ACHN (cell line): ENCODE measurements around the gene MCTP1.
"Not testable (repeated sequence)": the region's sequence is repeated elsewhere in the genome, so short reads cannot be mapped to it uniquely, and the experiment has no call there.

Experiments
- DNase-seq: peaks from one replicate; pipeline ENCODE4 v3.0.0-alpha.2; 2015
- in situ Hi-C: cut with HindIII; loops from 2 replicates; pipeline ENCODE4 v1.10.0; 2017; ENCODE audit warnings: low sequenced_read_pairs, low pct_ligation_motif_present, low pct_unique_long_range_greater_than_20kb

MCTP1 gene

DNA sequence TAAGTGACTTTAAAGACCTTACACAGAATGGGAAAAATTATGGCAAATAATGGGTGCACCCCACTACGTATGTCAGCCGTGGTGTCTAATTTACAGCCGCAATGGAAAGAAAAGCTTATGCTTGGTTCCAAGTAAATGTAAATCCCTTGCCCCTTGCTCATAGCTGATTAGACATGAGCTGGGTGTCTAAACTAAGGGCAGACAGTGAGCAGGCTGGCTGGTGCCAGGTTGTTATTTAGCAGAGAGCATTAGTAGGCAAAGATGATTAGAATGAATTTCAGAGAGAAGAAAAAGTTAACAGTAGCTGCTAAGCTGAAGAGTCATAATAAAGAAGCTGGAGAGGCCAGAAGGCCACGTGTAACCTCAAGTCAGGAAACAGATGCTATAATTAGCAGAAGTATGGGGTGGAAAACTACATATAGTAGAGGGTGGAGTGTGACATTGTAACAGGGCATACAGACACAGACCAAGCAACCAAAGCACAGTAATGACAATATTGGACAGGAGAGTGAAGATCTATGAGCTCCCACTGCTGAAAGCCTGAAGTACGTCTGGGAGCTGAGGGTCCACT is 257.7 kb downstream of the MCTP1 start:
- no peak for DNase-seq
- in situ Hi-C loops, result no loop called here

DNA sequence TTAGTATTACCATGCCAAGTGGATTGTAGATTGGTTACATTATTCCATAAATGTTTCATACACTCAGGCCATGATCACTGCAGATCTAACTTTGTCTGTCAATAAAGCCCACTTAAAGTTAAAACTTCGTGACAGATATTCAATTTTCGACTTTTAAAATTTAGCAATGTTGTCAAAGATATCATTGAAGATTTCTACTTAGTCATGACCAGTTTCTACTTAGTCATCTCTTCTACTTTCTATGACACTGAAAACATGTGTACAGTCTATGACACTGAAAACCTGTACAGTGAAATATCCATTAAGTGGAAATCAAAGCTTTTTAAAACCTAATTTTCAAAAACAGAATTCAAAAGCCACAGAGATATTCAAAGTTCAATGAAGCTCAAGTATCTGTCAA is 258.2 kb downstream of the MCTP1 start:
- DNase-seq, result no peak
- in situ Hi-C loops, result no loop called here

DNA sequence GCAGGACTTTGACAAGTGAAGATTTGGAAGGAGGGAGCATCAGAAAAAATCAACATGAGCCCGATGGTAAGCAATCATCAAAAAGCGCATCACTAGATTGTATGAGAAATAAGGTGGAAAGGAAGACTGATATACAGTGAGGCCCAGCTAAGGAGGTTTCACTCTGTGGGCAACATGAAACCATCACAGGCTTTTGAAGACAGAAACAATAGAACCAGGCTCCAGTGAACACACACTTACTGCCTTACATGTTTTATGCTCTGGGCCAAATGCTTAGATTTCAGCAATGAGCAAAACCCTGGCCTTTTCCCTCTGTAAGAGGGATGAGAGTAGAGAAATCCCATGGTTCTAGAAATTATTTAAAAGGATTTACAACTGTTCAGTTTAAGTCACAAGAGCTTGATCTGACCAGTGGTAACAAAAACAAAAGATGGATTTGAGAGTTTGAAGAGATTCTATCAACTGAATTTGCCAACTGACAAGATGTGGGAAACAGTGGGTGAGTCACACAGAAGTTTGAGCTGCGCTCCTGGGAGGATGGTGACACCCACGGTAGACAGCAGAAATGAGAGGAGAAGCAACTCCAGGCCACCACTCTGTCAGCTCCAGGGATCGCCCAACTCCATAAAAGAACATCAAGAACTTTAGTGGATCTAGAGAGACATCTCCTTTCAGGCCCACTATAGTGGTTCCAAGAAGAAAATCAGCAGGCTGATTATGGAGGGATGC is 261.8 kb downstream of the MCTP1 start:
- in situ Hi-C loops, result no loop called here
- DNase-seq, result peak; percentile 9

DNA sequence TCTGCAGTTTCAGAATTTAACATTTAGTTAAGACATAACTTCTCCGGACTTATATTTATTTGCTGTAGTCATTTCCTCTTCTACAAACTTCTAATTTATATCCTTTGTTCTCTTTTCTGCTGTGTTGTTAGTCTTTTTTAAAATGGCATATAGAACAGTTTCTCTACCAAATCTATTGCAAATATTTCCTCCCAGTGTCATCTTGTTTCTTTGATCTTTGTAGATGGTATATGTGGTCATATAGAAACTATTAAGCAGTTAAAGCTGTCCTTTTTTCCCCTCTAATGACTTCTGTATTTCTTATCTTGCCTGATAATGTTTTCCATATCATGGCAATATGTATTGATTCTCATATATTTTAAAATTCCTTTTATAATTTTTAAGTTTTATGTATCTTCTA is 264.5 kb downstream of the MCTP1 start:
- DNase-seq, result no peak
- in situ Hi-C loops, result no loop called here

DNA sequence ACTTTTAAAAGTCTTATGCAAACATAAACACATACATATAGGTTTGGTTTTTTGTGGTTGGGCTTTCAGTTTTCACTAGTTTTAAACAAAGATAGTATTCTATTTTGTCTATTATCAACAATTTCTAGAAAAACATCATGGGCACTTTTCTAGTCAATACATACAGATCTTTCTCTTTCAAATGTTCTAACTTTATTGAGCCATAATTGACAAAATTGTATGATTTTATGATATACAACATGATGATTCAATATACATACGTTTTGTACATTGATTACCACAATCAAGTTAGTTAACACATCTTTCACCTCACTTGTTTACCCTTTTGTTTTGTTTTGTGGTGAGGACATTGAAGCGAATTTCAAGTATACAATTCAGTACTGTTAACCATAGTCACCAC is 265.9 kb downstream of the MCTP1 start:
- DNase-seq, result no peak
- in situ Hi-C loops, result no loop called here

DNA sequence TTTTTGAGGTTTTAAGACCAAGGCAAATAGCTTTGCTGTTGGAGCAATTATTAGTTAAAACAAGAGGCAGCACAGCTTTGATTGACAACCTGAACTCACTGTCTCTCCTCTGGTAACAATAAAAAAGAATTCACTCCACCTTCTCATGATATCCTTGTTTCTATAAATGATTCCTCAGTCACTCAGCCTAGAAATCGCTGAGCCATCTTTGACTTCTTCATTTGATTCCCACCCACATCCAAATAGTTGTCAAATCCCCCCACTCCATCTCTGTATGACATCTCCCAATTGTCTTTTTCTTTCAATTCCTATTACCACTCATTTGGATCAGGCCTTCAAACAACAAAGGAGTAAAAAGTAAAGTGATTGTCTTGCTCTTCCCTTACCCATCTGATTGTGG is 266.4 kb downstream of the MCTP1 start:
- in situ Hi-C loops, result no loop called here
- DNase-seq, result no peak

DNA sequence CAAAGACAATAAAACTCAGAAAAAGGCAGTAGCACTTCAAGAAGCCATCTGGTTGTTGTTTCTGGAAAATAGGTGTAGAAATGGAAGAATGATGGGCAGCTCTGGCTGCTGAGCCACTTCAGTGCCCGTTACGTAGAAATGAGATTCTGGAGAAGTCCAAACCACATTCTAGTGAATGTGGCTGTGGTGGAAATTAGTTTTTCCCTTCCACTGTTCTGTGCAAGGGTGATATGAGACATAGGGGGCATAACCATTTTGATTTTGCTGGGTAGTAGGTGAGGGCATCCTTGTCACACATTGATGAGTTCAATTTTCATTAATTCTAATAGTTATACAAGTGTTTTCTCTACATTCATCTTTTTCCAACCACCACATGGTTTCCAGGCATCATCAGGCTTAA is 275.1 kb downstream of the MCTP1 start:
- in situ Hi-C loops, result no loop called here
- DNase-seq, result no peak

DNA sequence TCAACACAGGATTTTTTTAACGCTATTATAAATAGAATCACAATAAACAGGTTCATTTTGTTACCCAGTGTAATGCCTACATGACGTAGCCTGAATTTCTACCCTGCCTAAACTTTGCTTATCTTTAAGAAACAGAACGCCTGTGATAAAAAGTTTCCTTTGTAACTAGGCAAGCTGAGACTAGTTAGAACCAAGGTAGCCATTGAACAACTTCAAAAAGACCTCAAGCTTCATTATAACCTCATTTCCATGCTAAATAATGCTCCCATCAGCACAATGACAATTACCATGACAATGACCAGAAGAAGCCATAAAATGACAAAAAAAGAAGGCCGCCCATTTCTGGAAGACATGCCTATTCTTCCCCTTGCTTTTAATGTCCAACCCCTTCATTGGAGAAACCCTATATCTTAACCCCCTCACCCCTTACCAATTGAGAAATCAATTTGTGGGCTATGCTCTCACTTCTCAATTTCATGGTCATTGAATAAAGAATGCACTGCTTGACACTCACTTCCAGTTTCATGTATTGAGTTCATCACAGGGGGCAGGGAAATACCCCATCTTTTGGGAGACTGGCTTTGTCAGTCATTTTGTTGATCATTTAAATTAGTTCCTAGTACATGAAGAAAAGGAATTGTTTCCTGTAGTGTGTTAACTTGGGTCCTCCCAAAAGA is 276.8 kb downstream of the MCTP1 start:
- in situ Hi-C loops, result no loop called here
- DNase-seq, result no peak

DNA sequence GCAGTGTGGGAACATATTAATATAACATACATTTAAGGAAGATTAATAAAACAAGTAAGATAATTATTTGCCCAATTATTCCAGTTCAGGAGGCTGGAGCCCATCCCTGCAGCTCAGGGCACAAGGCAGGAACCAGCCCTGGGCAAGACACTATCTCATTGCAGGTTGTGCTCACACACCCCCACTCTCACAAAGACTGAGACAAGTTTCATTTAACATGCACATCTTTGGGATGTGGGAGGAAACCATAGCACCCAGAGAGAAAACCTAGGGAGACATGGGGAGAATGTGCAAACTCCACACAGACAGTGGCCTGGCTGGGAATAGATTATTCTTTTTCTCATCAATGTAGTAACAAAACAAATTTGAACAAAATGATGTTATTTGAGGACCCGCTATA is 279.1 kb downstream of the MCTP1 start:
- no peak for DNase-seq
- in situ Hi-C loops, result no loop called here

DNA sequence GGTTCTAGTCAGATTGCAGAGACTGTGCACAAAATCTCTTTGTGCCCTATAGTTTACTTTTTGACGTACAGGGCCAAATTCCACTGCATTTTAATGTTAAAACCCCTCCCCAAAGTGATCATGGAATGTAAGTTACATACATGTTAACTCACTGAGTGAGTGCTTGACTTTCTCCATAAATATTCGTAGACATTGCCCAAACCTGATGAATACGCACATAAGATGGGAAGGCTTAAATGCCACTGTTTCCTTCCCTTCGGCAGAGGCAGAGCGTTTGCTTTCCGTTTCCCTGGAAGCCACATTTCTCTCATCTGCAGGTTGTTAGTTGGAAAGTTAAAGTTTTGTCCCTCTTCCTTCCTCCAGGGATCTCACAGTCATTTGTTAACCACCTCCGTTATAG is 286.2 kb downstream of the MCTP1 start:
- in situ Hi-C loops, result no loop called here
- DNase-seq, result no peak

DNA sequence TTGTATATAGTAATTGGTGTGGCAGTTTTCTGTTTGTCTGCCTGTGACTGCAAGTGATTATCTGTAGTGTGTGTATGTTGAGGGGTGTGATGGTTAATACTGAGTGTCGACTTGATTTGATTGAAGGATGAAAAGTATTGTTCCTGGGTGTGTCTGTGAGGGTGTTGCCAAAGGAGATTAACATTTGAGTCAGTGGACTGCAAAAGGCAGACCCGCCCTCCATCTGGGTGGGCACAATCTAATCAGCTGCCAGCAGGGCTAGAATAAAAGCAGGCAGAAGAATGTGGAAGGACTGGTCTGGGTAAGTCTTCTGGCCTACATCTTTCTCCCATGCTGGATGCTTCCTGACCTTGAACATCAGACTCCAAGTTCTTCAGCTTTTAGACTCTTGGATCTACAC is 290.4 kb downstream of the MCTP1 start:
- DNase-seq, in situ Hi-C loops: not testable (repeated sequence)

DNA sequence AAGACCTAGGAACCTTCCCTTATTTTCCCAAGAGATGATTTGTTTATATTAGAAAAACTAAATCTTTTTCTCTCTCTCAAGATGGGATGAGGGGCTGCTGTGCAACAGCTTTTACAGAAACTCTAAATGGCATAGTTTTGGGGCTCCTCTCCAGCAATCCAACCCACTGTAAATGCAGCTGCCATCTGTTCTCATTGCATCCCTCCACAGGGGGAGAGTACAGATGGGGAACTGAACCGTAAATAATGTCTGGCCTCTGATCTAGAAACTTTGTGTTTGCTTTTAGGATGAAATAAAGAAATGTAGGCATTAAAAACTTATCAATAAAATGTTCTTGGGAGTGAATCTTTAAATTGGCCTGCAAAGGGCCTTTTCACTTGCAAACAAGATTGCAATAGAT is 291.4 kb downstream of the MCTP1 start:
- no peak for DNase-seq
- in situ Hi-C loops, result no loop called here

DNA sequence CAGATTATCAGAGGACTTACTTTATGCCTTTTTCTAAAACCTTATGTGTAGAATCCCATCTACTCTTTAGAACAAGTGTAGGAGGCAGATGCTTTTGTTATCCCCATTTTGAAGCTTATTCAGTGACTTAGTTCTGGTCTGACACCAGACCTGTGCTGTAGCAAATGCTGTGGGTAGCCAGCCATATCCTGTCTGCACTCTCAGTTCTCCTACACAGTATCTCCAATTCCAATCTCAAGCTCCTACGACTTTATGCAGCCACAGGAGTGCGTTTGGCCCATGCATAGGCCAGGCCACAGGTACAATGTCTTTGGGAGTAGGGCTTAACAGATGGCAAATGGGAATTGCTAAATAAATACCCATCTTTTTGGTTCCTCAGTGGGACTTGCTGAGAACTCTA is 292.6 kb downstream of the MCTP1 start:
- no peak for DNase-seq
- in situ Hi-C loops, result no loop called here

DNA sequence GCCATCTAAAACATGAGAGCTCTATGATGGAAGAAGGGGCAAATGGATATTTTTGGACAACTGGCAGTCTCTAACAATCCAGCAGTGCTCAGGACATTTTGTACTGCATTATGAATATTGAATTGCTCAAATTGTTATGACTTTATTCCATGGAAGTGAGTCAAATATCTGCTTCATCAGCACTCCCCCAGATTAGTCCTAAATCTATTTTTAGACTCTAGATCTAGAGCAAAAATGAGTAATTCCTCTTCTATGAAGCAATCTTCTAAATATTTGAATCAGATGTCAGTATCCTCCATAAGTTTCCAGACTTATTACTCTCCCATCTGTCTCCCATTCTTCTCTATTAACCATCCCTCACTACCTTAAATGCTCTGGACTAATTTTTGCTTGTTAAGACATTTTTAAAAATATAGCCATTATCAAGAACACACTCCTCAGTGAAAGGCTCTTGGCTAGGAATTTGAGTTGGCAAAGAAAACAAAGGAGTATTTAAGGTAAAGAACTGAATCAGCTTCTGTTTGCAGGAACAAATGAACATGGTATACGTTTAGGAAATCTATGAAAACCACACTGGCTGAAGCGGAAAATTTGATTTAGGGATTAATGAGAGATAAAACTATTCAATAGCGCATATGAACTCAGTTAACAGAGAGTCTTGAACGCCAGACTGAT is 300.9 kb downstream of the MCTP1 start:
- in situ Hi-C loops, result no loop called here
- DNase-seq, result no peak

DNA sequence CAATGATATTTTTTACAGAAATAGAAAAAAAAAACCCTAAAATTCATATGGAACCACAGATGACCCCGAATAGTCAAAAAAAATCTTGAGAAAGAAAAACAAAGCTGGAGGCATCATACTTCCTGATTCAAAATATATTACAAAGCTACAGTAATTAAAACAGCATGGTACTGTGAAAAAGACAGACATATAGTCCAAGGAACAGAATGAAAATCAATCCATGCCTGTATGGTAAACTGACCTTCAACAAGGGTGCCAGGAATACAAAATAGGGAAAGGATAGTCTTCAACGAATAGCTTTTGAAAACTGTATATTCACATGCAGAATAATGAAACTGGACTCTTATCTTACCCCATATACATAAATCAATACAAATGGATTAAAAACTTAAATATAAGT is 307.5 kb downstream of the MCTP1 start:
- no peak for DNase-seq
- in situ Hi-C loops, result no loop called here

DNA sequence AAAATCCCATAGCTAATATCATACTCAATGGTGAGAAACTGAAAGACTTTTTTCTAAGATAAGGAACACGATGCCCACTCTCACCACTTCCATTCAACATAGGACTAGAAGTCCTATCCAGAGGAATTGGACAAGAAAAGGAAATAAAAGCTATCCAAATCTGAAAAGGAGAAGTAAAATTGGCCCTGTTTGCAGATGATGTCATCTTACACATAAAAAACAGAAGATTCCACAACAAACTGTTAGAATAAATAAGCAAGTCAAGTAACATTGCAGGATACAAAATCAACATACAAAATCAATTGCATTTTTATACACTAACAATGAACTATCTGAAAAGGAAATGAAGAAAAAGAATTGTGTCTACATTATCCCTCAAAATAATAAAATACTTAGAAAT is 308.0 kb downstream of the MCTP1 start:
- DNase-seq, result no peak
- in situ Hi-C loops, result no loop called here

DNA sequence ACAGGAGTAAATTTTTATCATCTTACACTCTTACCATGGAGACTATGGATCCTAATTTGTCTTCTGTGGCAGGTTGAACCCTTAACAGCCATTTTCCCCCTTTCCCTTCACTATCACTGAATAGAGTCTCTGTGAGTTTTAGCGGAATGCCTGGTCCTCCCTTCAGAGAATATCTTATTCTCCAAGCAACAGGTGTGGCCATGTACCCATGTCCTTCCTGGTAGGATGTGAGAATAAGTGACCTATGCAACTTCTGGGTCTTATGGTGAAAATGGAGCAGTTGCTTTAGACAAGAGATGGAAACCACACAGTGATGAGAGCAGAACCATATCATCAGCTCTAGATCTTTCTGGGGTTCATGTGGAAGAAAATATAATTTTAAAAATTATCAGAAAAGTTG is 312.6 kb downstream of the MCTP1 start:
- in situ Hi-C loops, result no loop called here
- no peak for DNase-seq

DNA sequence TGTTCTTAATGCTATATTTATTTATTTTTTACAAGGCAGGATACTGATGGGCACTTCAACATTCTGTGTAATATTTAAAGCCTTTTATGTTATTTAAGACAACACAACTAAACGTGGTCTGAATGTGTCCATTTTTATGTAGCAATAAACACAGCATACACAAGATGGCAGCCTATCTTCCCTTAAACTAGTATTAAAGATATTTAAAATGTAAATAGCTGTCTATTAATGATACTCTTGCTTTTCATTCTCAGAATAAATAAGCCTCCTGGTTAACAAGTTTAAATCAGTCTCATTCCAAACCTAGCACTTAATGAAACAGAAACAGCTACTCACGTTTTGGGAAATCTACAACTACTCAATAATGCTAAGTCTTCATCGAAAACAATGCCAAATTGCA is 315.7 kb downstream of the MCTP1 start:
- peak; percentile 34 for DNase-seq

DNA sequence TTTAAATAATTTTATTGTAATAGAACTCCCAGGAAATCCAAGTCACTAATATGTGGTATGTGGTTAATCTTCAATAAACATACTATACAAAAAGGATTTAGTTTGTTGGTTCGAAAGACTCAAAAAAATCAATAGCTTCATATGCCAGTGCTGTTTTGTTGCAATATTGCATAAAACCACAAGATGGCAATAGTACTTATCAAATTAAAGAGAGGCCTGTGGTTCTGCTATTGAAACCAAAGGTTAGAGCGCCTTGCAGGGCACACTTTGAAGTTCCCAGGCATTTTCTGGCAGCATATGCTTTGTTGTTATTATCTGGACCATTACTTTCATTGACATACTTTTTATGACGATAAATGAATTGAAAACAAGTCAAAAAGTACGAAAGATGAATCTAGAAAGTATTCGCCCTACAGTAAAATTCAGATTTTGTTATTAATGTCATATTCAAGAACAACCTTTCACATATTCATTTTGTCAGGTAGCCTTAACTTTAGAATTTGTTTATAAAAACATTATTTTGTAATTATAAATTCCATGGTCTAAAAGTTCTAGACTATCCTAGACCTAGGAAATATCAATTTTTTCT is 316.3 kb downstream of the MCTP1 start:
- in situ Hi-C loops, result no loop called here
- peak; percentile 79 for DNase-seq

More for the DNA sequence above, 315.7 kb downstream of the MCTP1 start:
- in situ Hi-C loops, result no loop called here
